ENCODE results near the gene IMP3.

GRCh38 chr15:75598361-75598760 lies 41.7 kb downstream of the IMP3 start:
- TF ChIP-seq CTCF (IDR thresholded peaks at IDR 0.05): no peak
- TF ChIP-seq POLR2AphosphoS5 (IDR thresholded peaks at IDR 0.05; ENCODE audit: low read depth, low read length): no peak
- TF ChIP-seq REST (IDR thresholded peaks at IDR 0.05; ENCODE audit: insufficient read depth in 1 of 2, low read depth in 2 of 2, low read length in 1 of 2): no peak
